Measurements from ENCODE around the gene DNMBP.

Gene DNMBP

DNA sequence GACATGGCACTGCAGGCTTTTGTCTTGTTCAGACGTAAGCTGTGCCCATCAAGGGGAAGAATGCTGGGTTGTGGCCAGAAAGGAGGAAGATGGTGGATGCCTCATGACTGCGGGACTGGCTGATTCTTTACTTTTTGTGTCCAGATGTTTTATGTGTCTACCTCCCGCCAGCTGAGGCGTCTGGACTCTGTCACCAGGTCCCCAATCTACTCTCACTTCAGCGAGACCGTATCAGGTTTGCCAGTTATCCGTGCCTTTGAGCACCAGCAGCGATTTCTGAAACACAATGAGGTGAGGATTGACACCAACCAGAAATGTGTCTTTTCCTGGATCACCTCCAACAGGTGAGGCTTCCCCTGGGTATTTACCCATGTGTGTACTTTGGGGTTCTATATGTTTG is 173.8 kb downstream of the DNMBP start:
- no peak for DNase-seq (ENCODE audit: low read depth in 2 of 2)

DNA sequence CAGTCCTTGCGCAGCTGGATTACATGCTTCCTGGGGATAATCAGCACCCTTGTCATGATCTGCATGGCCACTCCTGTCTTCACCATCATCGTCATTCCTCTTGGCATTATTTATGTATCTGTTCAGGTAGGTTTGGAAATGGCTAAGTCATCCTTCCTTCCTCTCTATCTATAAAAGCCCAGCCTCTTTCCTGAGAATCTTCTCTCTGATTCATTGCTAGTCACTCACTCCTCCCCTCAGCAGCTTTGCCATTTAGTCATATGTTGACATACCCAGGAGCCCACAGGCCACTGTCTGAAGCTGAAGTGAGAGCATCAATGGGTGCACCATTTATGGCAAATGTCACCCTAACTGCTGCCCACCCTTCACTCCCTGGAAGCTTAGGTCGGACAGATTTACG is 175.3 kb downstream of the DNMBP start:
- DNase-seq (ENCODE audit: low read depth in 2 of 2) = peak in 1 of 2 experiments; percentile 14

DNA sequence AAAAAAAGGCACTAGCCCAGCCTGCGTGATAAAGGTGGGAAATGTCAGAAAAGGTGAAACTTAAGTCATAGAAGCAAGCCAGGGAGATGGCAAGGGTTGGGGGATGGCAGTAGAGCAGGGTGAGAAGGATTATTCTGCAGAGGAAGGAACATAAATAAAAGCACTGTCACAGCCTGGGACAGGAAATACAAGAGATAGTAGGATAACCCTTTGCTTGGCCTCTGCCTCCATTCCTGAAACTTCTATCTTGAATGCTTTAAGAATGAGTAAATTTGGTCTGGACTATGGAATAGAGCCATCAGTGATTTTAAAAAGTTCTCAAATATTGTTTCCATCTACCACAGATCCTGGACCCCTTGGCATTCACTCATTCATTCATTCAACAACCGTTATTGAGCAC is 177.3 kb downstream of the DNMBP start:
- DNase-seq (ENCODE audit: low read depth in 2 of 2) = no peak

DNA sequence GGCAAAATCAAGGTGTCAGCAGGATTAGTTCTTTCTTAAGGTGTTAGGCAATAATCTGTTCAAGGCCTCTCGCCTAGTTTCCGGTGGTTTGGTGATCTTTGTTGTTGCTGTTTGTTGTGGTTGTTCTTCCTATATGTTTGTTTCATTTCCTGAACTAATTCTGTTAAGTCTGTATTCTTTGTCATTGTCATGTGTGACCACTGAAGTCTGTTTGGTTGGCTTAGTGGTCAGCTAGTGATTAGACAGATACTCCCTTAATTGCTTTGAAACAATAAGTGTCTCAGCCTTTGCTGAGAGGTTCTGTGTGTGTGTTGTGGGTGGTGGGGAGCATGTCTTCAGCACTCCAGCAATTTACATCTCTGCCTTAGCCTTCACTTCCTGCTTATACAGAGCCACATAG is 181.3 kb downstream of the DNMBP start:
- DNase-seq (ENCODE audit: low read depth in 2 of 2) = no peak

DNA sequence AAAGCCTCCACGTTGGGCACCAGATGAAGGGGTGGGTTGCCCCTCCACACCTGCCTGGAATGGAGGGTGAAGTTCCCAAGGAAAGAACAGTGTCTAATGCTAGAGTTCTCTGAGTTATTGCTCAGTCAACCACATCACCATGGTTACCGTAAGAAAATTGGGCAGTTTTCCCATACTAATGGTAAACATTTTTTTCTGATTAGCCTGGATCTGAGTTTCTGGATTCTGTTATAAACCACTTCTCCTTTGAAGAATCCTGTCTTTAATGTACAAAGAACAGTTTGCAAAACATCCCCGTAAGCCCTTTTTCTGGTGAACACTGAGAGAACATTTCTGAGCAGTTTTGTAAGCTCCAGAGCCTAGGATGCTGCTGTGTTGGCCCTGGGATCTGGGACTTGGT is 181.8 kb downstream of the DNMBP start:
- peak; percentile 24 to 25 for DNase-seq (ENCODE audit: low read depth in 2 of 2)
